HG02588 (cell line): ENCODE measurements around the gene CCDC85C.
A peak's percentile ranks its signal among the peaks of the same experiment; 100 is the strongest.

ENCODE experiments used
- ATAC-seq: cut with Tn5 transposase; IDR thresholded peaks from one replicate; pipeline ENCODE4 v1.9.1; 2021; ENCODE audit warnings: mild to moderate bottlenecking, moderate library complexity; ENCODE audit not compliant: unreplicated experiment

CCDC85C gene

GRCh38 chr14:99606359-99606758 is 2.4 kb upstream of the CCDC85C start:
- no peak for ATAC-seq

- ATAC-seq: no peak
These were observed 1.4 kb upstream of the CCDC85C start for GRCh38 chr14:99605299-99605961.

- ATAC-seq: peak; percentile 16
These were observed 825 bp upstream of the CCDC85C start for GRCh38 chr14:99604766-99605298.

- peak; percentile 92 for ATAC-seq
These were observed 315 bp upstream of the CCDC85C start for GRCh38 chr14:99604278-99604765.

GRCh38 chr14:99602788-99603415 is 1.1 kb downstream of the CCDC85C start:
- no peak for ATAC-seq

- no peak for ATAC-seq
These were observed 1.8 kb downstream of the CCDC85C start for GRCh38 chr14:99602054-99602787.

- ATAC-seq: no peak
These were observed 2.6 kb downstream of the CCDC85C start for GRCh38 chr14:99601361-99601831.

GRCh38 chr14:99600232-99600888 is 3.6 kb downstream of the CCDC85C start:
- ATAC-seq: no peak

GRCh38 chr14:99599393-99599792 is 4.6 kb downstream of the CCDC85C start:
- no peak for ATAC-seq

- no peak for ATAC-seq
These were observed 5.2 kb downstream of the CCDC85C start for GRCh38 chr14:99598774-99599173.

GRCh38 chr14:99597911-99598600 is 6.0 kb downstream of the CCDC85C start:
- ATAC-seq: no peak

- ATAC-seq: no peak
These were observed 7.2 kb downstream of the CCDC85C start for GRCh38 chr14:99596772-99597171.

- no peak for ATAC-seq
These were observed 7.9 kb downstream of the CCDC85C start for GRCh38 chr14:99596071-99596627.

- no peak for ATAC-seq
These were observed 8.5 kb downstream of the CCDC85C start for GRCh38 chr14:99595524-99595923.

- ATAC-seq: peak; percentile 88
These were observed 9.0 kb downstream of the CCDC85C start for GRCh38 chr14:99595034-99595433.

- ATAC-seq: no peak
These were observed 9.8 kb downstream of the CCDC85C start for GRCh38 chr14:99593971-99594841.

GRCh38 chr14:99592933-99593753 is 10.9 kb downstream of the CCDC85C start:
- ATAC-seq: no peak

- no peak for ATAC-seq
These were observed 11.6 kb downstream of the CCDC85C start for GRCh38 chr14:99592394-99592793.
